Stimulated activated CD8-positive, alpha-beta memory T cell treated with anti-CD3 and anti-CD28 coated beads, Interleukin-15, amount 100 ng/mL, for 1 hour (primary cell): ENCODE measurements around the gene NLRC5.
"Not testable (repeated sequence)": the region's sequence is repeated elsewhere in the genome, so short reads cannot be mapped to it uniquely, and the experiment has no call there.

Experiments
- DNase-seq: peaks from one replicate; pipeline ENCODE4 v3.0.0-alpha.2; 2020; ENCODE audit warnings: low read depth

NLRC5 gene

DNA sequence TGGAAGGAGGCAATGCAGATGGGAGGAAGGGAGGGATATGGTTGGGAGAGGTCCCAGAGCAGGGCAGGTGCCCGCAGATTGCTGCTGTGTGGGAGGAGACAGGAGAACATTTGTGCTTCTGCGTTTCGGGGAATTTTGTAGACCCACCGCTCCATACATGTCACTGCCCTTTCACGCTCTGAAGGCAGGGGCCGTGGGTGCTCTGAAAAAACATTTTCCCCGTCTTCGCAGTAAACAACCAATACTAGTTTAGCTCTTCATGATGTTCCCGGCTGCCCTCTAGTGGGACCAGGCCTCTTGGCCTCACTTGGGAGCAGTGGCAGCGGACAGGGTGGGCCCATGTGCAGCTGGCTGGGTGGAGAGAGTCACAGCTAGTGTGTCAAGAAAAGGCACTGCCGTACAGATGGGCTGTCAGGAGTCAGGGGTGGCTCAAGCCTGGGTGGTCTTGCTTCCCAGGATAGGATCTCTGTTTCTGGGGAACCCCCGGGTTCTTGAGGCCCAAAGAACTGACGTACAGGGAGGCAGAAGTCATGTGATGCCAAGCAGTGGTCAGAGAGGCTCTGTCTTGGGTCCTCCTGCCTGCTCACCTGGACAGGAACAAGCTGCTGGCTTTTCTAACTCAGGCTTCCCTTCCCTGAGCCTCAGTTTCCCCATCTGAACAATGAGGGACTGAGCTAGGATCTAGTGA, 56.5 kb downstream of the NLRC5 start:
- no peak for DNase-seq

DNA sequence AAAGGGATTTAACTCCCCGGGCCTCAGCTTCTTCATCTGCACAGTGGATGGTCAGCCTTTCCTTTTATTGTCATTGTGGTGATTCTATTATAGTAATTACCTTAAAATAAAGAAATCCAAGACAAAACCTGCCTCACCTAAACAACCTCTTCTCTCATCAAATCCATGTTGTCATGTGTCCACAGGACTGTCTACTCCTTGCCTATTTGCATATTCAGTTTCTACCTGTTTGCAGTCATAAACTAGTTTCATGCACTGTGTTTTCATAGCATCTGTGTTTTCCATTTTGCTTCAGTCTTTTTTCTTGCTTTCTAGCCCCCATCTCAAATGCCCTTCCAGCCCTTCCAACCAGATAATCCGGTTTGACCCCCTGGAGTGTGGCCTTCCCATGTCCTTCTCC, 58.7 kb downstream of the NLRC5 start:
- no peak for DNase-seq

DNA sequence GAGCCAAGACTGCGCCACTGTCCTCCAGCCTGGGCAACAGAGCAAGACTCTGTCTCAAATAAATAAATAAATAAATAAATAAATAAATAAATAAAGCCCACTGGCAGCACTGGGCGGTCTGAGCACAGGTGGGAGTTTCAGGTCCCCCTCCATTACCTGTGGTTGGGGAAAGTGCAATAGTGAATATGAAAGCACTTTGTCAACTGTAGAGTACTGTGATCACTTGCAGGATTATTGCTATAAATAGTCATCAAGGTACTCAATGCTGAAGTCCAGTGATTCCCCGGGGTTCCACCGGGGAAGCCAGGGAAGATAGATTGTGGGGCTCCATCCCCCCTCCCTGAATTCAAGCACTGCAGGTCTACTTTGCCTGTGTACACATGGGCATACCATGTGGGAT, 60.3 kb downstream of the NLRC5 start:
- DNase-seq, result no peak

DNA sequence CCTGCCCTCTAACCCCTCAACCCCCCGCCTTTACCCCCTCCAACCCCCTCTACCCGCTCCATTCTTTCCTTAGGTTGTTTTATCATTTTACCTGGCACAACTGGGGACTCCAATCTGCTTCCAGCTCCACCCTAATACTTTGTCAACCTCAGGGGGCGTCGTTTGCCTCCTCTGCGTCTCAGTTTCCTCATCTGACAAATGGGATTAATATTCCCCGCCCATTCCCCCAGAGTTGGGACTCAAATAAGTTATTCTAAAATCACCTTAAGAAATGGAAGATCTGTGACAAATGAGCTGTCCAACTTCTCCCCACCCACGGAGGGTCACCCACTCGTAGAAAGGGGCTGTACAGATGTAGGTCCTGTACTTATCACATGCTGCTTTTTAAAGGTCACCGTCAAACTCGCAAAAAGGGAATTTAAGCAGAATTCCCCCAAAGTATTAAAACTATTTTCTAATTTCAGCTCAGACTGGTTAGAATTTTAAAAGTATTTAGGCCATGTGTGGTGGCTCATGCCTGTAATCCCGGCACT, 62.4 kb downstream of the NLRC5 start:
- no peak for DNase-seq

DNA sequence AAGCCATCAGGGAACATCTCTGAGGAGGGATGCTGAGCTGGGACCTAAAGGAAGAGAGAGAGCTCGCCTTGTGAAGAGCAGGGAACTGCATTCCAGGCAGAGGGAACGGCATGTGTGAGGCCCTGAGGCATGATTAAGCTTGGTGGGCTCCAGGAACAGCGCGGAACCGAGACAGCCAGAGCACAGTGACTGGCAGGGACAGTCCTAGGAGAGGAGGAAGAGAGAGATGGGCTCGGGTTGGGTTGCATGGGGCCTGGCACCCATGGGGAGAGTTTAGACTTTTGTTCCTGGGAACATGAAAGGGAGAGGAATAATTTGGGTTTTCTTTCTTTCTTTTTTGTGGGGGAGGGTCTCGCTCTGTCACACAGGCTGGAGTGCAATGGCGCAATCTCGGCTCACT, 63.8 kb downstream of the NLRC5 start:
- DNase-seq, result no peak

DNA sequence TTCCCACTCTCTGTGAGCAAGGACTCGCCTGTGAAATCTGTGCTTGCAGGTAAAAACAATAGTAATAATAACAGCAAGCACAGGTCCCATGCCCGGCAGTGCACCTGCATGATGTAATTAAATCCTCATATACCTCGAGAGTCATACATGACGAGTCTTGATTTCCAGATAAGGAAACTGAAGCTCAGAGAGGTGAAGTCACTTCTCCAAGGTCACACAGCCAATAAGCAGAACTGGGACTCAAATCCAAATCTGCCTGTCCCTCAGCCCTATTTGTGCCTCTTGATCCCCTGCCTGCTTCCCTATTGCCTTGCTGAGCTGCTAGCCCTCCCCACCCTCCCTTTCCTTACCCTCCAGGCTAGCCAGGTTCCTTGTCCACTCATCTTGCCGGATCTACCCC, 65.0 kb downstream of the NLRC5 start:
- no peak for DNase-seq

DNA sequence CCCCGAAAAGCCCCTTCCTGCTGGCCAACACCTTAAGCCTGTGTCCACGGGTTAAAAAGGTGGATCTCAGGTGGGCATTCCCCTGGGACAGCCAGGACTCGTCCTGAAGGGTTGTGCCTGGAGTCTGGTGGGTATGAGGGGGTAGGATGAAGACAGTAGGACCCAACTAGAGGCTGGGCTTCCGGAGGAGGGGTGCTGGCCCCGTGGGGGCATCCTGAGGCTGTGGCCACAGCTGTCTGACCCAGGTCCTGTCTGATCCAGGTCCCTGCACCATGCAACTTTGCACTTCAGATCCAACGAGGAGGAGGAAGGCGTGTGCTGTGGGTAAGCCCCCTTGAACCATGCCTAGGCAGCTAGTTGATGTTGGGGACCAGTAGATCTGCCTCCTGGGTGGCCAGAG, 65.4 kb downstream of the NLRC5 start:
- no peak for DNase-seq

DNA sequence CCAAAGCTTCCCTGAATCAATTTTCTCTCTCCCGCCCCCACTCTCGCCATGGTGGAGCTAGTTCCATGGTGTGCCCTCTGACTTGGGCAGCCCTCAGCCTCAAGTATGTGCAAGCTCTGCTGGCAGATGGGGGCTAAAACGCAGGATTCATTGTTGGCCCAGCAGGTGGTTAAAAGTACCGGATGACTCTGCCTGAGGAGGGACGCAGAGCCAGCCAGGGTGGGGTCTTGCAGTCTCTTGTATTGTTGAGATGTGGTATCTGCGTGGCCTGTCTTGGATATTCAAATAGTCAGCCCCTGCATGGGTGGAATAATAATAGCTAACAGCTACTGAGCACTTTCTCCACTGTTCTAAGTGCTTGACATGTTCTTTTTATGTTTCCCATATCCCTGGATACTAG, 66.3 kb downstream of the NLRC5 start:
- DNase-seq, result no peak

DNA sequence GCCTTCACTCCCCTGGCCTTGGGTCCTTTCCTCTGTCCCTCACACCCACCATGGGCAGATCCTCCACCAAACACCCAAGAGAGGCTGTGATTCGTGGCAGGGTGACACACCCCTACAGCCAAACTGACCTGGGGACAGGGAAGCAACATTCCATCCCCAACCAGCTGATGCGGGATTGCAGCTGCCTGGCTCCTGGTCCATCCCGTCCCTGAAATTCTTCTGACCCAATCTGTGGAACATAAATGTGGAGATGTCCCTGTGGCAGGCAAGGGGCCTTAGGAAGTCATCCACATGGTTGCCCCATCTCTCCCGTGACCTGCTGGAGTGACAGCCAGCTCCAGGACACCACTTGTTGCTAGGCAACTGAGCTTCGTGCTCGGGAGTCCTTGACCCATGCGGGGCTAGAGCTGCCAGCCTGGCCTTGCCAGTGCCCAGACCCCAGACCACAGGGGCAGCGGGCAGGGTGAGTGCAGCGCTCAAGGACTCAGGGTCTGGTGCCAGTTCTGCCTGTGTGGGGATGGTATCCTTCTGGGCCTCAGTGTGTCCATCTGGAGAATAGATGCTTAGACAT, 69.0 kb downstream of the NLRC5 start:
- no peak for DNase-seq

DNA sequence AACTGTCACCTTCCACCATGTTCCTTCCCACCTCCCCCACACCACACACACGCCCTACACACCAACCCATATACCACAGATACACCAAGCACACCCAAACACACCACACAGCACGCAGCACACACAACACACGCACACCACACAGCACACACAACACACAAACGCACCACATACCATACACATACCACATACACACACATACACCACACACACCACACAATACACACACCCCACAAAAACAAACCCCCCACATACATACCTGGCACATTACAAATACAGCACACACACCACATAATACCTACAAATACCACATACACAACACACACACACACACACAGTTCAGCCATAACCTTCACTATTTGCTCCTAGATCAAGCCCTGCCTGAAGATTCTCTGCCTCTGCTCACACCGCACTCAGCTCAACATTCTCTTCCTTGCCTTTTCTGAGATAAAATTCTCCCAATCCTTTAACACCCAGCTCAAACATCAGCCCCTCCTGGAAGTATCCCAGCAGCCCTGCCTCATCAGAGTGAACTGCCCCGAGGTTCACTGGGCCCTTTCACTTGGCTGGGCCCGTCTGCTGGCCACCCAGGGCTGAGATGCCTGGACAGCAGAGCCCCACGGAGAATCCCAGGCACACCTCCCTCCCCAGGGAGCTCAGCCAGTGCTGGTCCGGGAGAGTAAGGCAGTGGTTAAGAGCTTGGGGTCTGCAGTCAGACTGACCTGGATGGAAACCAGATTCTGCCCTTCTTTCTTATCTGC, 71.1 kb downstream of the NLRC5 start:
- no peak for DNase-seq

DNA sequence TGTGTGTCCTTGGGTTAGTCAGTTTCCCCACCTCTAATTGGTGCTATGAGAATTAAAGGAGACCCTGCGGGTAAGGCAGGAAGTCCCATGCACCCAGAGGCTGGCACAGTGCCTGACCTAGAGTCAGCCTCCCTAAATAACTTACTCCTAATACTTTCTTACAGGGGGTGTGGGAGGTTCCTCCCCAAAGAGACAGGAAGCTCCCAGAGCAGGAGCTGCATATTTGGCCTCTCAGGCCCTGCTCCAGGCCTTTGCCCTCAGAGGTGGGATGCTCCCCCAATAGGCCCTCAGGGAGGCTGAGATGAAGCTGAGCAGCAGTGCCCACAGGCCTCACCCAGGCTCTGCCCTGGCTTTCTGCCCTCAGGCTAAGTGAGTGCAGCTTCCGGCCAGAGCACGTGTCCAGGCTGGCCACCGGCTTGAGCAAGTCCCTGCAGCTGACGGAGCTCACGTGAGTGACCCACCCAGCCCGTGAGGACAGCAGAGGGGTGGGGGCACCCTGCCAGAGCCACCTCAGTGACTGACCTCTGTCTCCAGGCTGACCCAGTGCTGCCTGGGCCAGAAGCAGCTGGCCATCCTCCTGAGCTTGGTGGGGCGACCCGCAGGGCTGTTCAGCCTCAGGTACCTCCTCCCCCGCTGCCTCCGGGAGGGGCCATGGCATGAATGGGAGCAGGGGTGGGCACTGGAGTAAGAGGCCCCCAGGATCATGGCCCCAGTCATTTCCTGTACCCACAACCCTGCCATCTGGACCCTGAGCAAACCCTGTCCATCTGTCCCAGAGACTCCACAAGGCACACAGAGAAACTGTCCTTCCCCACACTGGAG, 71.9 kb downstream of the NLRC5 start:
- no peak for DNase-seq

DNA sequence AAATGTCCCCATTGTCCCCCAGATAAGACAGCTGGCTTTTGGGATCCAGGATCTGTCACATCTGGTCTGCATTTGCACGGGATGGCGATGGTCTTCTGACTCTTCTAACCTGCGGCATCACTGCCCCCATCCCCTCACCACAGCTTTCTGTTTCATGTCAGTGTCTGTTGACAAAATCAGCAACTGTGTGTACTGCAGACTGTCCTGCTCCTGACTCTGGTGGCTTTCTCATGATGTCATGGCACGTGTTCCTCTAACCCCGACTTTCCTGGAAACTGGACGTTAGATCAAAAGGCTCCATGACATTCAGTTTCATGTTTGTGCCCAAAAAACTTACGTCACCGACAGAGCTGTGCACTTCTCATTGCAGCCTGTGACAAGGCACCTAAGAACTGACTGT, 73.0 kb downstream of the NLRC5 start:
- DNase-seq, result no peak

DNA sequence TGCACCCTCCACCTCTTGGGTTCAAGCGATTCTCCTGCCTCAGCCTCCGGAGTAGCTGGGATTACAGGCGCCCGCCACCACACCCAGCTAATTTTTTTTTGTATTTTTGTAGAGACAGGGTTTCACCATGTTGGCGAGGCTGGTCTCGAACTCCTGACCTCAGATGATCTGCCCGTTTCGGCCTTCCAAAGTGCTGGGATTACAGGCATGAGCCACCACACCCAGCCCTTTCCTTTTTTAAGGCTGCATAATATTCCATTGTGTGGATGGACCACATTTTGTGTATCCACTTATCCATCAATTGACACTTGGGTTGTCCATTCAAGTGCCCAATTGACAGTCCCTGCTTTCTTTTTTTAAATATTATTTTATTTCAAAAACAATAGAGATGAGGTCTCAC, 73.8 kb downstream of the NLRC5 start:
- DNase-seq, result not testable (repeated sequence)

DNA sequence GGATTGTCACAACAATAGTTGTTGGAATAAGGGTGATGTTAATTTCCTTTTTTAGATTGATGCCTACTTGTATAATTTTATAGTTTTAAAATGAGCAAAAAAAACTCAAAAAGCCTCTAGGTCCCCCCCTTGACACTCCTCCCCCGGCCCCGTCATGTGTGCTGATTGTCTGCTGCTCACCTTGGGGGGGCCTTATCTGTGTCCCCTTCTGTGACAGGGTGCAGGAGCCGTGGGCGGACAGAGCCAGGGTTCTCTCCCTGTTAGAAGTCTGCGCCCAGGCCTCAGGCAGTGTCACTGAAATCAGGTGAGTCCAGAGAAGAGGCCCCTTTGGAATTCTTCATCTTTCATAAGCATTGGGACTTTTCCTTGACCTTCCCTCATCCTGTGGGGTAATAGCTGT, 75.6 kb downstream of the NLRC5 start:
- no peak for DNase-seq

DNA sequence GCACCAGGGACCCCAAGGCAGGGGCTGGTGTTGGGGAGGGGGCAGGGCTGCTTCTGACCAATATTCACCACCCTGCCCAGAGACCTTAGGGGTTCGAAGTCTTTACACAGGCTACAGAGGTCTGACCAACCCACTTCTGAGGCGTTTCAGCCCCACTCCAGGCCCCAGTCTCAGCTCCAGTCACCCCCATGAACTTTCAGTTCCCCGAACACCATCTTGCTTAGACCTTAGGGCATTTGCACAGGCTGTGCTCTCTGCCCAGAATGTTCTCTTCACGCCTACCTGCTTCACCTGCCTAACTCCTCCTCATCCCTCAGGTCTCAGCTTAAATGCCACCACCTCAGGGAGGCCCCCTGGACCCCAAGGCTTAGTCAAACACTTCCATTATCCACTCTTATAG, 77.3 kb downstream of the NLRC5 start:
- no peak for DNase-seq

DNA sequence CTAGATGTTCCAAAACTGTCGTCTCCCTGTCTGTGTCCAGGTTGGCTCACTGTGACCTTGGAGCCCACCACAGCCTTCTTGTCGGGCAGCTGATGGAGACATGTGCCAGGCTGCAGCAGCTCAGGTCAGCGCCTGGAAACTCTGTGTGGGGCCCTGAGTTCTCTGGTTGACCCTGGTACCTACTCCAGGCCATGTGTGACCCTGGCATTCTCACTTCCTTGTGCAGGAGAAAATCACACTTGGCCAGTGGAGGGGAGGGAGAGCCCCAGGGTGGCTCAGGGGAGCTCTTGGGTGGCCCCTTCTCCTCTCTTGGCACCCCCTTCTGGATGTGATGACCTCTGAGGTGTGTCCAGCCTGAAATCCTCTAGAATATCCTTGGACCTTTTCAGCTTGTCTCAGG, 78.0 kb downstream of the NLRC5 start:
- DNase-seq, result no peak

DNA sequence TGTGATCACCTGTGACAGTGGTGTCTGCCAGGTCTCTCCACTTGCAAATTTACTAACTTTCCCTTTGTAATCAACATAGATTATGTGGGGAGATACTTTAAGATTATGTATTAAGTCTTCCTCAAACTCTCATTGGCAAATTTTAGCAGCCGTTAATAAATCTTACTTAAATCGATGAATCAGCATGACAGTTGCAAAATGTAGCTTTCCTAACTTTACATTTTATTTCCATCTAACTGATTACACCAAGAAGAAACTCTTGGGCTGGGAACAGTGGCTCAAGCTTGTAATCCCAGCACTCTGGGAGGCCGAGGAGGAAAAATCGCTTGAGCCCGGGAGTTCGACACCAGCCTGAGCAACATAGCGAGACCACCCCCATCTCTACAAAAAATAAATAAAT, 79.7 kb downstream of the NLRC5 start:
- no peak for DNase-seq

DNA sequence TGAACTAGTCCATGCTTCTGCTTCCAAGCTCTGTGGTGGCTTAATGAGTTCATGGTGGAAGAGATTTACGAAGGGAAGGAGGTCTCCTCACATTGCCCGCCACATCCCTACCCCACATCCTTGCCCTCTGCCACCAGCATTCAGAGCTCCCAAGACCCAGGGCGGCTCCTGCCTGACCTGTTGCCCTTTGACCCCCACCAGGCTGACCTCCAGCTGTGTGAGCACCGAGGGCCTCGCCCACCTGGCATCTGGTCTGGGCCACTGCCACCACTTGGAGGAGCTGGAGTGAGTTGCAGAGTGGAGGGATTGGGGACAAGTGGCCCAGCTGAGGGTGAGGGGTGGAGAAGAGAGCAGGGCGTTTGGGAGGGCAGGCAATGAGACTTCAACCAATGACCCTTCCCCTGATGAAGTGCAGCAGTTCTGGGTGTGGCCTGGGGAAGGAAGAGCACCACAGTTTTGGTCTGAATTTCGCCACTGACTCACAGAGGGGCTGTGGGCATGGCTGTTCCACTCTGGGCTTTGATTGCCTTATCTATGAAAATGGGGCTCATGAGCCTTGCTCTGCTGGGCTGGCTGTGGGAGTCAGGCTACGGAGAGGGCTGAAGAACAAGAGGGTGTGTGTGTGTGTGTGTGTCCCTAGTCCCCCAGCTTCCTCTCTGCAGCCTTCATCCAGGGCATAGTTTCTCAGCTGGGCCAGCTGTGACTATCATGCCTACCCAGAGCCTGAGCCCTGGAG, 80.4 kb downstream of the NLRC5 start:
- no peak for DNase-seq

DNA sequence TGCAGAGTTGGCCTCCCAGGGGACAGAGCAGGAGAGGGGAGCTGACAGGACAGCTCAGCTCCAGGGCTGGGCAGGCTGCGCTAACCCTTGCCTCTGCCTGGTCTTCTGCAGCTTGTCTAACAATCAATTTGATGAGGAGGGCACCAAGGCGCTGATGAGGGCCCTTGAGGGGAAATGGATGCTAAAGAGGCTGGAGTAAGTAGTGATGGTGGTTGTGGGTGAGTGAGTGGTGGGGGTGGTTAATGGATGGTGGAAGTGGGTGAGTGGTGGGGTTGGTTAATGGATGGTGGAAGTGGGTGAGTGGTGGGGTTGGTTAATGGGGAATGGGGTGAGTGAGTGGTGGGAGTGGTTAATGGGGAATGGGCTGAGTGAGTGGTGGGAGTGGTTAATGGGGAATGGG, 81.1 kb downstream of the NLRC5 start:
- no peak for DNase-seq

DNA sequence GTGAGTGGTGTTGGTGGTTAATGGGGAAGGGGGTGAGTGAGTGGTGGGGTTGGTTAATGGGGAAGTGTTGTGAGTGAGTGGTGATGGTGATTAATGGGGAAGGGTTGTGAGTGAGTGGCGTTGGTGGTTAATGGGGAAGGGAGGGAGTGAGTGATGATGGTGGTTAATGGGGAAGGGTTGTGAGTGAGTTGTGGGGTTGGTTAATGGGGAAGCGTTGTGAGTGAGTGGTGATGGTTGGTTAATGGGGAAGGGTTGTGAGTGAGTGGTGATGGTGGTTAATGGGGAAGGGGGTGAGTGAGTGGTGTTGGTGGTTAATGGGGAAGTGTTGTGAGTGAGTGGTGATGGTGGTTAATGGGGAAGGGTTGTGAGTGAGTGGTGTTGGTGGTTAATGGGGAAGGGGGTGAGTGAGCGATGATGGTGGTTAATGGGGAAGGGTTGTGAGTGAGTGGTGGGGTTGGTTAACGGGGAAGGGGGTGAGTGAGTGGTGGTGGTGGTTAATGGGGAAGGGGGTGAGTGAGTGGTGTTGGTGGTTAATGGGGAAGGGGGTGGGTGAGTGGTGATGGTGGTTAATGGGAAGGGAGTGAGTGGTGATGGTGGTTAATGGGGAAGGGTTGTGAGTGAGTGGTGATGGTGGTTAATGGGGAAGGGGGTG, 81.8 kb downstream of the NLRC5 start:
- not testable (repeated sequence) for DNase-seq
